HG03045 (cell line): Measurements from ENCODE around the gene ESR2.

Source experiments
- ATAC-seq: cut with Tn5 transposase; IDR thresholded peaks from one replicate; pipeline ENCODE4 v1.9.1; 2021; ENCODE audit warnings: mild to moderate bottlenecking, moderate library complexity; ENCODE audit not compliant: unreplicated experiment

The ESR2 gene

DNA sequence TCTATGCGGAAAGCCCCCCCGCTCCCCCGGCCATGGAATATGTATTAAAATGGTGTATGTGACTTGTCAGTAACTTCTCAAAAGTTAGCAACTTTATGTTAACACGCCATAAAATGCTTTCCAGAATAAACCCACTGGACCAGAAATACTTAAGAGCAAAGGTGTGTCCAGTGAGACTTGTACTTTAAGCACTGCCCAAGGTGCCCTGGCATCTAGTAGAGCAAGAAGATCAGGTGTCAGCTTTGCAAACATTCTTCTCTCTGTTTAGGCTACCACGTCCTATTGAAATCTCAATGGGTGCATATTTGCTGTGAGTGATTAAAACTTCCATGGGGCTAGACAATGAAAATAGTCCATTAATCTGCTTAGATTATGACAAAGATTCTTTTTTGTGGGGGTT lies 201.2 kb downstream of the ESR2 start:
- no peak for ATAC-seq

DNA sequence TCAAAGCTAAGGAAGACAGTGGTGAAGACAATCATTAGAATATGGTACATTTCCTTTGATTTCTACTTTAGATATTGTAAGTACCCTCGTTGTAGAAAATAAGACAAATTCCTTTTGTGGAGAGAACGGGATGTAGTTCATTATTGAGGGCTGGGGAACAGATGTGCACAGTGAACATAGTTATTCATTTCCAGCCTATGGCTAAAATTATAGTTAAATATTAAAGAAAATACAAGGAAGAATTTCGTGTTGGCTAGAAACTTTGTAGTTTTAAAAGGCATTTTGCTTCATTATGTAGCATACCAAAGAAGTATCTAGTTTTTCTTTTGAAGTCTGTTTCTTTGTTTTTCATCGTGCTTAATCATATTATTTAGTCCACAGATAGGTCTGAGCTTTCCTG lies 201.8 kb downstream of the ESR2 start:
- no peak for ATAC-seq

DNA sequence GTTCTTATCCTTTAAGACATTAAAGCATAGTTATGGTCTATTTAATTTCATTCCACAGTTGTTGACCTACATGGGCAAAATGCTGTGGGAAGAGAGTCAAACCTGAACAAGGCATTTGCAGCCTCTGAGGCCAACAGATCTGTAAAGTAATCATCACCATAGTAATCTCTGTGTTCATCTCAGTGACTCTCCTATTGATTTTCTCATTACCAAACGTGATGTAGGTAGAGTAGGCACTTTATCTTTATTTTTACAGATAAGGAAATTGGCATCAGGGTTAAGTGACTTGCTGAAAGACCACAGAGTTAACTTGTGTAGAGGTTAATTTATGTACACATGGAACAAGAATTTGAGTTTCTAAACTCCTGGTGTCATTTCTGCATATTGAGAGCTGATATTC lies 203.0 kb downstream of the ESR2 start:
- no peak for ATAC-seq

DNA sequence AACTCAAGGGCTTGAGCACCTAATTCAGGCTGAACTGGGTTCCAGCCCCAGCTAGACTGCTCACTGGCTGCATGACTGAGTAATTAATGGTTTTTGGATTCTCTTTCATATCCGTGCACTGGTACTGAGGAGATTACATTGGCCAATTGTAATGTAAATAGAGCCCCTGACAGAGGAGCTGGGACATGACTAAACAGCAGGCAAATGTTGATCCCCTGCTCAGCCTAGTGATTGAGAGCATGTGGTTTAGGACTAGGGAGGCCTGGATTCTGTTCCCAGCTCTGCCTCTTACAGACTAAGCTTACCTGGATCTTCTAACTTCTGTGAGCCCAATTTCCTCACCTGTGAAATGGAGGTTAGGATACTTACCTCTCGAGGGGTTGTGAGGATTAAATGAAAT lies 204.3 kb downstream of the ESR2 start:
- no peak for ATAC-seq

DNA sequence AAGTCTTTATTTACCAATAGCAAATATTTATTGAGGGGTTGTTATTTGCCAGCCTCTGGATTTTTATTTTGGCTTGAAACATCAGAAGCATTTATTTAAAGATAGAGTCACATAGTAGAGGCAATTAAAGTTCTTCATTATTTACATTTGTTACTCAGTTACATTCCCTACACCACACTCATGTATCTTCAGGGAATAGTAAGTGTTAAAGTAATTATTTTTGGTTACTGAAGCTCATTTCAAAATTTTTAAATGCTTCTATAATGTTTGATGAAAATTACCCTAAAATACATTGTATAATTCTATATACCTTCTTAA lies 205.6 kb downstream of the ESR2 start:
- ATAC-seq = no peak

DNA sequence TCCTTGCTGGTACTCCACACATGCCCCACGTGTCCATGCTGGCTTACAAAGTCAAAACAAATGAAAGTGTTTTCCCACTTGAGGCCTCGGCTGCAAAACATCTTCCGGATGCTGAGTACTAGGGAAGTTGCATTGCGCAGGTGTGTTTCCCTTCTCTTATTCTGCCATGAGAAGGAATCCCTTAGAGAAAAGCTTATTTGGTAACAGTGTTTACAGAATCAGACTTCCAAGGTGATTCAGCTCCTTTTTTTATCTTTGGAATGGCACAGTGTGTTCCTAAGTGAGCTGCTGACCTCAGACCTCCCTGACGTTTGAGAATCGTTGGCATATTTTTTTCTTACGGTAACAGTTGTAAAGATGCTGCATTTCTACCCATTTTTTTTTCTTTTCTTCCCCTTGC lies 211.3 kb downstream of the ESR2 start:
- ATAC-seq = no peak

DNA sequence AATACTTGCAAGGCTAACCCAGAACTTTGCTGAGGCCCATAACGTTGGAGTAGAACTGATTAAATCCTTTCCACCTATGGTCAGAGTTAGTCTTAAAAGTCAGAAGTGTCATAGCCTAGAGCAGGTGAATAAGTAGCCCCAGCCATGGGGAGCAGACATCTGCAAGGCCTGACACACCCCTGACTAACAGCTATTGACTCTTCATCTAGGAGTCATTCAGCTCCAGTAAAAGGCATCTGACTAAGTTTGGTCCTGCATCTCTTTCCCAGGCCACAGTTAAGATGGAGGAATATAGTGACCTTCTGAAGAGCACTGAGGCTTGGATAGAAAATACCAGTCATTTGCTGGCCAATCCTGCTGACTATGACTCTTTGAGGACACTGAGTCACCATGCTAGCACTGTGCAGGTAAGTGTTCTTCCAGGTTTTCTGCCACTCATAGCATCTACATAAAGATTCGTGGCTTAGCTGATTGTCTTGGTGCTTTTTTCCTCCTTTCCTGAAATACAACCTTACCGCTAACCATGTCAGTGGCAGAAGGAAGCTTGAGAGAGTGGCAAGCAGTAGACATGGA lies 212.9 kb downstream of the ESR2 start:
- no peak for ATAC-seq

DNA sequence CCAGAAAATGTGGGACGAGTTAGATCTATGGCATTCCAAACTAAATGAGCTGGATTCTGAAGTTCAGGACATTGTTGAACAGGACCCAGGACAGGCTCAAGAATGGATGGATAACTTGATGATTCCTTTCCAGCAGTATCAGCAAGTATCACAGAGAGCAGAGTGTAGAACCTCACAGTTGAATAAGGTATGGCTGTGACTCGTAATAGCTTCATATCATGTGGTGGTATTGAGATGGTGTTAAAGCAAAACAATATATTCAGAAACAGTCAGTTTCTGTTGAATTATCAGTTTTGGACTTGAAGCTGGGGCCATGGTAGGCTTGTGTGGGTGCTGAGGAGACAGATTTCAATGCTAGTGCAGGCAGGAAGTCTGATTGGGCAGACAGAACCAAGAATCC lies 213.7 kb downstream of the ESR2 start:
- no peak for ATAC-seq

DNA sequence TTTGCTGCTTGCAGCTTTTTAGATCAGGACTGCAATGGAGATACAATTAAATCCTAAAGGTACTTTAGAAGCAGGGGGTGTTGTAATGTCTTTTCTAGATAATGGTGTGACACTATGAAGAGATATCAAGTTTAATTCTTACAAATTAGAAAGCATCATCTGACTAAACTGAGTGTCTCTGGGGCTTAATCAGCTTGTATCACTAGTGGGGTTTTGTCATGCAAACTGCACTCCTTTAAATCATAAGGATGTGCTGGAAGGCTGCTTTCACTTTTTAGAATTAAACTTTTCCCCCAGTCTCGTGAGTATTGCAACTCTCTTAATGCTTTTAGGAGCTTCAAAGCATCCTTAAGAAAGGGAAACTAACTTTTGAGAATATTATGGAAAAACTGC lies 218.6 kb downstream of the ESR2 start:
- no peak for ATAC-seq

DNA sequence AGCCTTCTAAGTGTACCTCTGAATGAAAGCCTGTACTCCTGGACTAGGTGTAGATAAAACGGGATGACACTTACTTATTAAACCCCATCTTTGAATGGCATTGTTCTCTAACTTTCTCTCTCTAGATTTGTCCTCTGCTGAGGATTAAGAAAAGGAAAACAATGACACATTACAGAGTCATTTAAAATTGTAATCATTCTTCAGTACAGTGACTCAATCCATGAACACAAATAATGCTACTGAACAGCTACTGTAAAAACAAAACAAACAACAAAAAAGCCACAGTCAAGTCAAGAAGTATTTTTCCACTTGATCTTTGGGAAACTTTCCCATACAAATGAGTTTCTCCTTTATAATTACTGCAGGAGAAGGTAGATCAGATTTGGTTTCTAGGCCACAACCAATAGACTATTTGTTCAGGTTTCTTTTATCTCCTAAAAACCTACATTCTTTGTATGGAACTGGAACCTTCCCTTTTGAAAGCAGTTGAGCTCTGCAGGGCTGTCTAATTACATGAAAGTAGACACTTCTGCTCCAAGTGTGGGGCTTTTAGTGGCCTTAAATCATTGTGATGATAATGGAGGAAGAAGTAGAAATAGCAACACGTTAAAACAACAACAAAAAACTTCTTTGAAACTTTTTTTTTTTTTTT lies 219.1 kb downstream of the ESR2 start:
- no peak for ATAC-seq

DNA sequence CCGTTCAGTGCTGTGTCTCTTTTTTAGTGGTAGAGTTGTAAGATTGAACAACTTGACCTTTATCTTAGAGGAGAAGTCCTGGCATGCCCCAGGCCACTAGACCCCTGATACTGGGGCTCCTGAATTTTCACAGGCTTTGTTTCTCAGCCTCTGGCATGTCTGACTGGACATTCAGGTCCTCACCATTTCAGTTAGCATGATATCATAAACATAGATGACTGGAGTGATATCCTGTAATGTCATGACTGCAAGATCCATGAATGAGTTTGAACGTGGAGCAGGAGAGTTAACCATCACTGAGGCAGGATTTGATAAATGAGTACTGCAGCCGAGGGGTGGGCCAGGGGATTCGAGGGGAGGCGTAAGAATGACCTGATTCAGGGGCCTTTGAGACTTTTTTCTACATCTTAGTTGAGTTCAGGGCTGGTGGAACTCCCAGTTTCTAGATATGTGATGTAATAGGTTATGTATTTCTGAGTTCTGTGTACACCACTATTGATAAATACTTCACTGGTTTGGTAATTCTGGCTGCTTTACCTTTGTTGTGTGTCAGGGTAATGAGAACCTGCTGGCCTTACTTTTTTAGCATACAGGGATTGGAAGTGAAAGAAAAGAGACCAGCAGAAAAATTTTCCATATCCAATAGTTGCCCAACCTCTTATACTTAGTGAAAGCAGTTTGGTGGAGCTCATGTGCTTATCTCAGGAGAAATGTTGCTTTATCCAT lies 224.4 kb downstream of the ESR2 start:
- ATAC-seq = no peak

DNA sequence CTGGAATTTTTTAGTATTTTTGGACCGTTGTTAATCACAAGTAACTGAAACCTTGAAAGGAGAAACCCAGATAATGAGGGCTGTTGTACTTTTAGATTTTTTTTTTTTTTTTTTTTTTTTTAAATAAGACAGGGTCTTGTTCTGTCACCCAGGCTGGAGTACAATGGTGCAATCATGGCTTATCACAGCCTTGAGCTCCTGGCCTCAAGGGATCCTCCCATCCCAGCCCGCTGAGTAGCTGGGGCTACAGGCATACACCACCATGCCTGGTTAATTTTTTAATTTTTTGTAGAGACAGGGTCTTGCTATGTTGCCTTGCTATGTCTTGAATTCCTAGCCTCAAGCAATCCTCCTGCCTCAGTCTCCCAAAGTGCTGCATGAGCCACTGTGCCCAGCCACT lies 229.7 kb downstream of the ESR2 start:
- no peak for ATAC-seq

DNA sequence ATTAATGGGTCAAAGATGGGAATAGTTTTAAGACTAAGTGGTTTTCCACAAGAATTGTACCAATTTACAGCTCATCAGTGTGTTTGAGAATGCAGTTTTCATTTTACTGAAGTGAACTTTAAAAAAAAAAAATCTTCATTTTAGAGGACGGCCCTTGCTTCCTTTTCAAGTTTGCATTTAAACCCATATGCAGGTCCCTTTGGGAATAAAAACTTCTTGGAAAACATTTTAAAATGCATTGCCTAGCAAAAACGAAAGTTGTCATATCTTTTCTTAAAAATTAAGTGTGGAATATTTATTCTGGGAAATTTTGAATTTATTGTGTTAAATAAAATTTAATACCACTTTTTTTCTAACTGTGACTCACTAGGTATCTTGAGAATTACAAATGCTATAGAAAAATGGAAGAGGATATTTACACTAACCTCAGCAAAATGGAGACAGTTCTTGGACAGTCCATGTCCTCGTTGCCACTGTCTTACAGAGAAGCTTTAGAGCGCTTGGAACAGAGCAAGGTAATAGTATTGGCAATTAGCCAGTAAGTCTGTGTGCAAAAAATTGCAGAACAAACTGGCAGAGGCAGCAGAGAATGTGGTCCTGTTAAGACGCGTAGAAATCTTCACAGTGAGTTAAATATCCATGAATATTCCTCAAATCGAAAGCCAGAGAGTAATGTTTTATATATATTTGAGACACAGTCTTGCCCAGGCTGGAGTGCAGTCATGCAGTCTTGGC lies 231.6 kb downstream of the ESR2 start:
- ATAC-seq = no peak

DNA sequence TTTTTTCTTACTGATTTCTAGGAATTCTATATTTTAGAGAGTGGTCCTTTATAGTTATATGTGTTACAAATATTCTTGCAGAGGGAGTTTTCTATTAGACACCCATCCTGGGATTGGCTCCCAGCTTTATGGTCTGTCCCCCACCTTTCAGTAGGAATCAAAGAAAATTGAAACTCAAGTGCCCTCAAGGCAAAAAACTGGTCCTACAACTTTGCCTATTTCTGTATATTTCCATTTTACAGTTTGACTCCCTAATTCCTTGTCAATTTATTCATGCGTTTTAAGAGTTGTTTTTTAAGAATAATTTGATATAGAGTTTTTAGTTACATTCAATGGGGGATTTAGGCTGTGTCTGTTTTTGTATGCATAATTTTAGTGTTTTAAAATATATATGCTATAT lies 232.5 kb downstream of the ESR2 start:
- ATAC-seq = no peak

DNA sequence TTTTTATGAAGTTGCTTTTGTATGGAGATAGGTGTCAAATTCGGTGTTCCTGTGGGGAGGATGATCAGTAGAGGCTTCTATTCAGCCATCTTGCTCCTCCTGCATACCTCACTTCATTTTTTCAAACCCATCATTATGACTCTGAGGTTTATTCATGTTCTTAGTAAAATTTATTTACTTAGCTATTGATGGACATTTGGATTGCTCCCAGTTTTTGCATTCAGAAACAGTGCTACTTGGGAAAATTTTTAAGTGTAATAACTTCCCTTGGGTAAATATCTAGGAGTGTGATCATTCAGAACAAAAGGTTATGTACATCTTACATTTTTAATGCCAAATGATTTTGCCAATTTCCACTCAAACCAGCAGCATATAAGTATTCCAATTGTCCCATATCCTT lies 233.1 kb downstream of the ESR2 start:
- ATAC-seq = no peak

DNA sequence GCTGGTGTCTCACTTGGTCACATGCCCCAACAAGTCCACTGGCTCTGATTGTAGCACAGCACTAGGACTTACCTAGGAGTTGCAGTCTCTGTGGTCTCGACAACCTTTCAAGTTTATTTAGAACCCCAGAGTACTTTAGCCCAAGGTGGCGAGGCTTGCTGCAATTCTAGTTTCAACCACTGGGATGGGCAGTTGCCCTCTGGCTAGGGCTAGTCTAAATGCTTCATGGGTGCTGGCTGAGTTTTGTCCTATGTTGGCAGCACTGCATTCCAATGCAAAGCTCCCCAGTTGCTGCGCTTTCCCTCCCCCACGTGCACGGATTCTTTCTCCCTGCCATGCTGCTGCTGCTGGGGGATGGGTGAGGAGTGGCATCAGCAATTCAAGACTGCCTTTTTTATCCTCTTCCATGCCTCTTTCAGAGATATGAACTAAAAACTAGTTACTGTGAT lies 233.5 kb downstream of the ESR2 start:
- no peak for ATAC-seq

DNA sequence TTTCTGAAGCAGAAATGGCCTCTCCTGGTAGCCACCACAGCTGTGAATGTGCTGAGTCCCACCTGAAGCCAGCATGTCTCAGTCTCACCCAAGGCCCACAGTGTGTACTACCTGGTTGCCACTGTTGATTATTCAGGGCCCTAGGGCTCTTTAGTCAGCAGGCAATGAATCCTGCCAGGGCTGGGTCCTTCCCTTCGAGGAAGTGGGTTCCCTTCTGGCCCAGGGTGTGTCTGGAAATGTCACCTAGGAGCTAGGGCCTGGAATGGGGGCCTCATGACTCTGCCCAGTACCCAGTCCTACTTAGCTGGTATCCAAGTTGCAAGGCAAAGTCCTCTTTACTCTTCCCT lies 234.0 kb downstream of the ESR2 start:
- ATAC-seq = no peak

DNA sequence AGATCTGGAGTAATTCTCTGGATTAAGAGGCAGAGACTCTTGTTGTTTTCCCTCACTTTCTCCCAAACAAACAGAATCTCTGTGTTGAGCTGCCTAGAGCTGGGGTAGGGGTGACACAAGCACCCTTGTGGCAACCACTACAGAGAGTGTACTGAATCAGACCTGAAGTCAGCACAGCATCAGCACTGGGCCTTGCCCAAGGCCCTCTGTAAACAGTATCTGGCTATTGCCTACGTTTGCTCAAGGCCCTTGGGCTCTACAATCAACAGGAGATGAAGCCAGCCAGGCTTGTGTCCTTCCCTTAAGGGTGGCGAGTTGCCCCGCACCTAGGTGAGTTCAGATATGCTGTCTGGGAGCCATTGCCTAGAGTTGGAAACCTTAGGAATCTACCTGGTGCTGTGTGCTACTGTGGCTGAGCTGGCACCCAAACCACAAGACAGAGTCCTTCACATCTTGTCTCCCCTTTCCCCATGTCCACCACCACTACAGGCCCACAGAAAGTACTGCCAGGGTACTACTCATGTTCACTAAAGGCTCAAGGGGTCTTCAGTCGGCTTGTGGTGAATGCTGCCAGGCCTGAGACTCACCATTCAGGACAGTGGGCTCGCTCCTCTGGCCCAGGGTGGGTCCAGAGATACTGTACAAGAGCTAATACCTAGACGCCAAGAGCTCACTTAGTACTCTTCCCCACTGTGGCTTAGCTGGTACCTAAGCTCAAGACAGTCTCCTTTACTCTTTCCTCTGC lies 234.5 kb downstream of the ESR2 start:
- no peak for ATAC-seq

DNA sequence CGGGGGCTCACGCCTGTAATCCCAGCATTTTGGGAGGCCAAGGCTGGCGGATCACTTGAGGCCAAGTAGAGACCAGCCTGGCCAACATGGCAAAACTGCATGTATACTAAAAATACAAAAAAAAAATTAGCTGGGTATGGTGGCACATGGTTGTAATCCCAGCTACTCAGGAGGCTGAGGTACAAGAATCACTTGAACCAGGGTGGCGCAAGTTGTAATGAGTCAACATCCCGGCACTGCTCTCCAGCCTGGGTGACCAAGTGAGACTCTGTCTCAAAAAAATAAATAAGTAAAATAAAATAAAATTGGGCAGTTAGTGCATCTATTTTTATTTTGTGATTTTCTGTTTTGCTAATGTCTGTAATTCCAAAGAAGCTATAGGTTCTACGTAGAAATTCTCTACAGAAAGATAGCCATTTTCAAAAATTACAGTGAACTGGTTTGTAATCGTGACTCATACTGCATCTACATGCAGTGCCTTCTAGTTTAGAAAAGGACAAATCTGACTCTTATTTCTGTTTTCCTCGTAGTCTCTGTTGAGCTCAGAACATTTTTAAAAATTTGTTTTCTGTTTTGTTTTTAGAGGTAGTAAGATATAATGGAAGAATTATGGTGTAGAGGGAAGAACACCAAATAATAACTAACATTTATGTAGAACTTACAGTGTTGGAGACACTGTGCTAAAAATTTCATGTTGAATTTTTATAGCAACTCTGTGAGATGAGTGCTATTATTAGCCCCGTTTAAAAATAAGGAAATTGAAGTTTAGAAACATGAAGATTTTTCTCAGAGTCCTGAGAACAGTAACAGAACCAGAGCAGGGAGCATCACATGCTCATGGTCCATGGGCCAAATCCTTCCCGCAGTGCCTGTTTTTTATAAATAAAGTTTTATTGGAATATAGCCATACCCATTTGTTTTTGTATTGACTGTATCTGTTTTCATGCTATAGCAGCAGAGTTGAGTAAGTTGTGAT lies 240.2 kb downstream of the ESR2 start:
- no peak for ATAC-seq
